ENCODE data around the gene DNAJB9.

The DNAJB9 gene

GRCh38 chr7:108570146-108570755, 577 bp downstream of the DNAJB9 start:
- peak; percentile 6 to 8 for DNase-seq

DNA sequence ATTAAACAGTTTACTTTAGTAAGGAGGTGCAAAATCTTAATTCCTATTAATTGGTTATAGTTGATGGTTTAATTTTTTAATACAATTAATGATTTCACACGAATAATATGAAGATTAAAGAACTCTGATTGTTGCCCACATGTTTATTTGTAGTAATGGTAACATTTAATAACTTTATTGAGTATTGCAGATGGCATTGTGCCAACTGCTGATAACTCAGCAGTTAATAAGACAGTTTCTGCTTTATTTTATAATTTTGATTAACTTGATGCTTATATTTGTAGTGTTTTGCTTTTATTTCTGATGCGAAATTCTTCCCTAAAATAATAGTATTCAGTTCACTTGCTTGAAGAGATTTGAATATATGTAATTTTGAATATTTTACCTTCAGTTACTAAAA, 2.8 kb downstream of the DNAJB9 start:
- DNase-seq: no peak

DNA sequence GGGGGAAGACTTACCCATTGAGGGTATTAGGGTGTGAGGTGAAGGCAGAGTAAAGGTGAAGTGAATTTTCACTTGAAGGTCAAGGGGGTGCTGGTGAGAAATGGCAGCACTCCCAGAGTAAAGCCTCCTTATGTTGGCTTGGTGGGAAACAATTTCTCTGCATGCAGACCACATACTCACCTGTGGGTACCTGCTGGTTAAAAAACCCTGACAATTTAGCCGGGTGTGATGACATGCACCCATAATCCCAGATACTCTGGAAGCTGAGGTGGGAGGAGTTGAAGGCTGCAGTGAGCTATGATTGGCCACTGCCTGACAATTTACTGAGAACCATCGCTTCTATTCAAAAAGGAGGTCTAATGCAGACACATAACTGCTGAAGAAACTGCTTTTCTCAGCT, 5.5 kb downstream of the DNAJB9 start:
- DNase-seq: no peak

DNA sequence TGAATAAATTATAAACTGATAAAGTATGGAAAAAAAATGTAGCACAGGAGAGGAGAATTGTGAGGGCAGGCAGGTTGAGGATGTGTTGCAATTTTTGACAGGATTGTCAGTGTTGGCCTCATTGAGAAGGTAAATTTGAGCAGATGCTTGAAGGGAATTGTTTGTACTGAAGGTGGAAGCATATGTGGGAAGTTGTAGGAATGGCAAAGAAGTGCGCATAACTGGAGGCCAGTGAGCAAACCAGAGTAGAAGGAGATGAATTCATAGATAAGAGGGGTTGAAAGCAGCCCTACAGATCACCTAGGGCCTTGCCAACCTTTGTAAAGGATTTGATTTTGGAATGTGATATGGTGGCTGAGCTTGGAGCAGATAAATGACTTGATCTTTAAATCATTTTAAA, 6.4 kb downstream of the DNAJB9 start:
- no peak for DNase-seq

- no peak for DNase-seq
Observed at GRCh38 chr7:108578937-108579336, 9.3 kb downstream of the DNAJB9 start.

- DNase-seq: no peak
Observed at GRCh38 chr7:108580298-108580697, 10.6 kb downstream of the DNAJB9 start.

GRCh38 chr7:108581655-108582491, 12.2 kb downstream of the DNAJB9 start:
- no peak for DNase-seq

DNA sequence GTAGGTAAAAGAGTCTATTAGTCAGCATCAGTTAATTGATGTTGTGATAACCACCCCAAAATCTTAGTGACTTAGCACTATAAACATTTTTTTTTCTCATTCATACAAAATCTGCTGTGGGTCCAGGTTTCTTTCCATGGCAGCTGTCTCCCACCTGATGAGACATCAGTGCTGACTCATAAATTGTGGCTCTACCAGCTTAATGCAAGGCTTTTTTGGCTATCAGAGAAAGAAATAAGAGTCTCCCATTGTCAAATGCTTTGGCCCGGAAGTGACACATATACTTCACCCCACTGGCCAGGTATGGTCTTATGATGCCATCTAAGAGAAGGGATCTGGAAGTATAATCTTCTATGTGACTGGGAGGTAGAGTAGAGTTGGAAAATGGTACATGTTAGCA, 14.5 kb downstream of the DNAJB9 start:
- DNase-seq: no peak

GRCh38 chr7:108585843-108586242, 16.2 kb downstream of the DNAJB9 start:
- DNase-seq: no peak

DNA sequence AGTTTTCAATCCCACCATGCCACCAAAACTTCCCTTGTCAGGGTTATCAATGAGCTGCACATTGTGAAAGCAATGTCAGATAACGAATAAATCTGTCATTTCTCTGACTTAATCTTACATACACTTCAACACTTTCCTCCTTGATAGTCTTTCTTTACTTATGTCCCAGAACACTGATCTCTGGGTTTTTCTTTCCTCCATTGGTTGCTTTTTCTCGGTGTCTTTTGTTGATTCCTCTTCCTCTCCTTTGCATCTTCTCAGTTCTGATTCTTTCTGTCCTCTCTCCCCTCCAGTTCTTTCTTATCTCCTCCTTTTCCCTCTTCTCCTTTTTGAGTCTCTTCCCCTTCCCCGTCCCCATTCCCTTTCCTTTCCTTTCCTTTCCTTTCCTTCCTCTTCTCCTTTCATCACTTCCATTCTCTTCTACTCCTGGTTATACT, 16.6 kb downstream of the DNAJB9 start:
- DNase-seq: no peak

GRCh38 chr7:108589199-108589598, 19.5 kb downstream of the DNAJB9 start:
- DNase-seq: no peak

- DNase-seq: no peak
Observed at GRCh38 chr7:108589874-108590273, 20.2 kb downstream of the DNAJB9 start.

GRCh38 chr7:108590606-108591005, 20.9 kb downstream of the DNAJB9 start:
- no peak for DNase-seq

DNA sequence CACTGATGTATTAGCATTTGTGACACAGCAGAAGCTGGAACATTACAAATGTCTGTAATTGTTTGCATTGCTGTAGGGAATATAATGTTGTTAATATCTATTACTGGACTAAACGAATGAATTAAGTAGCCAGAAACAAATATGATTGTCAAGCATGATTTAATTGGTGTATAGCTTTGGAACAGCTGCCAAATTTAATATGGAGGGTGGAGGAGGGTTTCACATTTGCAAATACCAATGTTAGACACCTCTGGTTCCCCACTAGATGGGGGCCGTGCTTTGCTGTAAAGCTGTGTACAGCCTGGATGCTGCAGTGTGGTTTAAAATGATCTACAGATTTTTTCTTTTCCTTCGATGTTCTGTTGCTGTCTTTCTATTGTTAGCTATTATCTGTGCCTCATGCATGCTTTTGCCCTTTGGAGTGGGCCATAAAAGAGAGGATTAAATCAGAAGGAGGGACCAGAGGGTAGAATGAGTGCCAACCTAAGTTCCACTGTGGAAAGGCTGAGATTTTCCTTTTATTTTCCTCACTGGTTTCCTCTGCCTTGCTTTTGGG, 23.1 kb downstream of the DNAJB9 start:
- peak; percentile 8 to 22 for DNase-seq

- no peak for DNase-seq
Observed at GRCh38 chr7:108596560-108596959, 26.9 kb downstream of the DNAJB9 start.

- DNase-seq: peak in 1 of 2 experiments; percentile 5
Observed at GRCh38 chr7:108598153-108598552, 28.5 kb downstream of the DNAJB9 start.

DNA sequence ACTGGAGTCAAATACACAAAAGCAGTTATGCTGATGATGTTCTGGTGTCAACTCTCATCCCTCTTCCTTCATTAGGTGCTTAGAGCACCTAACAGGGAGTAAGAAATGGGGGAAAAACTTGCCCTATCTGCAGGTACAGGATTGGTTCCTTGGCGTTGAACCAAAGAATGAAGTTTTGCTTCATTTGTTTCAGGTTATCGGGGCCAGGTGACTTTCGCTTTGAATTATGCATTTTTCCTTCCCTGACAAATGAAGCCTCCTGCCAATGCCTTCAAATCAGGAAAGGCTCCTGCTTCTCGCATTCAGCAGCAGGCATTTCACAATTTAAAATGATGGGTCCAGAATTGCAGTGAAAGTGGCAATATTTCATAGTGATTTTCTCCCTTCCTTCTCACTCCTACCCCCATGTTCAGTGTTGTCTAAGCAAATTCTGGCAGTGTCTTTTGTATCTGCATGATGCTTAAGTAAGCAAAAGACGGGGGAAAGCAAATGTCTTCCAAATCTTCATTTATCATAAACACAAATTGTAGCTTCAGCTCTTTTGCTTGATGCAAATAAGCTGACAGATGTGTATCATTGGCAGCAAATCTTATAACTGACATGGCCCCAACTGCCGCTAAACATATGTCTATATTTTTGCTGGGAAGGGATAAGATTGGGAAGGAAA, 29.4 kb downstream of the DNAJB9 start:
- DNase-seq: no peak

DNA sequence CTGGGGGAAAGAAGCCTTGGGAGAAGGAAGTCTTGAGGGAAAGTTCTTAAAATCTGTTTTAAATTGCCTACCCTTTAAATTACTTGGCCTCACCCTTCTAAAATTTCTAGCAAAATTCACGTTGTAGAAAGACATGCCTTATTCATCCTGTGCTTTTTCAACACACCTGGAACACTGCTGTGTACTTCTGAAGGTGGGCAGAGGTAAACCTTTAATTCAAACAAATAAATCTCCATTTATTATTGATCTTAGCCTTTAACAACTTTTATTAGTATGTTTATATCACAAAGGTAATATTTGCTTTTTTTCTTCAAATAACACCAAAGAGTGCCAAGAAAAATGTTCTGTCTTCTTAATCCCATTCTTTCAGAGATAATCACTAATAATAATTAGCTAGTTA, 30.7 kb downstream of the DNAJB9 start:
- no peak for DNase-seq

DNA sequence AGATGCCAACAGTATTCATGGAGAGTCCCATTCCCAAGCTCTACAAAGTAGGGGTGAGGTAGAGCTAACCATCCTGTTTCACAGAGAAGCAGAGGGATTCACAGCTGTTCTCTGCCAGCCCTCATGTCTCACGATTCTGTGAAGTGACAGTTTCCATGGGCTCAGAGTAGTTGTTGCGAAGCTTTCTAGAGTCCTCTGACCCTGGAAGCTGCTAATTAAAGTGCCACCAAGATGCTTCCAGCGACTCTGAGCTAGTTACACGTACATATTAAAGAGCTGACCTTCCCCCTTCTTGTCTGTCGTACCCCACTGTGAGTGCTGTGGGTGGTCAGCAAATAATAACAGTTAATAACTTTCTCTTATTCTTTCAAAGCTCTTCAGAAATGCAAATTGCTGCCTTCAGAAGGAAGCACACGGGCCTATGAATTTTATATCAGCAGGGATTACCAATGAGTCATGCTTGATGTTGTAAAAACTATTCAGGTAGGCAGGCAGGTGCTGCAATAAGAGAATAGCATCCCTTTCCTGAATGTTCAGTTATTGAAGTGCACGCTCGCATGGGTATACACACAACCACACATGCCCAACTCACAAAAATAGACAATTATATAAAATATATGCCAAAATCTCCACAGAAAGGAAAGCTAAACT, 34.1 kb downstream of the DNAJB9 start:
- no peak for DNase-seq

- DNase-seq: no peak
Observed at GRCh38 chr7:108604307-108605077, 34.8 kb downstream of the DNAJB9 start.

- no peak for DNase-seq
Observed at GRCh38 chr7:108605559-108606201, 36.0 kb downstream of the DNAJB9 start.

GRCh38 chr7:108609643-108610042, 40.0 kb downstream of the DNAJB9 start:
- no peak for DNase-seq

All from SHP77 (cell line).